OCI-LY1 (cell line): ENCODE data around the gene RANBP17.

Experiments
- H2AFZ ChIP-seq: fragments of 200-600 bp; sonication (generic), shearing (Covaris generic); 2 replicates; pipeline ENCODE4 v1.6.0; 2014; ENCODE audit warnings: antibody characterized with exemption, mild to moderate bottlenecking, low read length
- H3F3A ChIP-seq: fragments of 200-600 bp; sonication (generic), shearing (Covaris generic); 2 replicates; pipeline ENCODE4 v1.6.0; 2014; ENCODE audit warnings: mild to moderate bottlenecking, antibody characterized with exemption, low read length, moderate library complexity; ENCODE audit not compliant: insufficient read depth
- H3K27ac ChIP-seq: fragments of 200-600 bp; sonication (generic); 2 replicates; pipeline ENCODE4 v1.5.1; 2014; ENCODE audit warnings: low read length, mixed run types, mild to moderate bottlenecking, low read depth; ENCODE audit not compliant: poor library complexity, severe bottlenecking
- H3K27me3 ChIP-seq: fragments of 200-600 bp; sonication (generic); 2 replicates; pipeline ENCODE4 v1.6.0; 2014; ENCODE audit warnings: antibody characterized with exemption, mild to moderate bottlenecking, low read length, moderate library complexity; ENCODE audit not compliant: insufficient read depth
- H3K36me3 ChIP-seq: fragments of 200-600 bp; sonication (generic); 2 replicates; pipeline ENCODE4 v1.6.1; 2014; ENCODE audit warnings: mild to moderate bottlenecking, antibody characterized with exemption, low read length, moderate library complexity, mixed read lengths; ENCODE audit not compliant: insufficient read depth
- H3K4me1 ChIP-seq: fragments of 200-600 bp; sonication (generic); 2 replicates; pipeline ENCODE4 v1.5.1; 2014; ENCODE audit warnings: mild to moderate bottlenecking, low read length, moderate library complexity; ENCODE audit not compliant: insufficient read depth, severe bottlenecking
- H3K4me2 ChIP-seq: fragments of 200-600 bp; sonication (generic), shearing (Covaris generic); 2 replicates; pipeline ENCODE4 v1.6.1; 2014; ENCODE audit warnings: low read length
- H3K4me3 ChIP-seq: fragments of 200-600 bp; sonication (generic); 2 replicates; pipeline ENCODE4 v1.5.1; 2014; ENCODE audit warnings: low read length, low read depth, mild to moderate bottlenecking, mixed read lengths; ENCODE audit not compliant: poor library complexity, severe bottlenecking
- H3K79me2 ChIP-seq: fragments of 200-600 bp; shearing (Covaris generic); 2 replicates; pipeline ENCODE4 v1.6.1; 2016; ENCODE audit warnings: mixed run types, low read length, mixed read lengths; ENCODE audit not compliant: insufficient read depth
- H3K9ac ChIP-seq: fragments of 200-600 bp; sonication (generic), shearing (Covaris generic); 2 replicates; pipeline ENCODE4 v1.6.1; 2014; ENCODE audit warnings: mild to moderate bottlenecking, low read length, mixed read lengths
- H3K9me2 ChIP-seq: fragments of 200-600 bp; sonication (generic), shearing (Covaris generic); 2 replicates; pipeline ENCODE4 v1.6.1; 2014; ENCODE audit warnings: low read depth, mild to moderate bottlenecking, low read length, mixed read lengths
- H3K9me3 ChIP-seq: fragments of 200-600 bp; shearing (Covaris generic); 2 replicates; pipeline ENCODE4 v1.6.1; 2014; ENCODE audit warnings: low read length, mixed read lengths
- H4K20me1 ChIP-seq: fragments of 200-600 bp; sonication (generic), shearing (Covaris generic); 2 replicates; pipeline ENCODE4 v1.6.0; 2016; ENCODE audit warnings: mild to moderate bottlenecking, low read length; ENCODE audit not compliant: insufficient read depth
- CTCF ChIP-seq: fragments of 200-600 bp; sonication (generic), shearing (Covaris generic); IDR thresholded peaks from 2 replicates; pipeline ENCODE4 v1.5.1; 2017; ENCODE audit warnings: mild to moderate bottlenecking, antibody characterized with exemption, low read length, moderate library complexity, mixed read lengths
- EZH2 ChIP-seq: fragments of 200-600 bp; sonication (generic), shearing (Covaris generic); IDR thresholded peaks from 2 replicates; pipeline ENCODE4 v1.8.0; 2017; ENCODE audit warnings: borderline replicate concordance, mixed run types, mild to moderate bottlenecking, antibody characterized with exemption, low read length, moderate library complexity, mixed read lengths

Gene RANBP17

GRCh38 chr5:171323806-171324632 is 462.2 kb downstream of the RANBP17 start:
- Histone ChIP-seq H3K79me2 (no peaks in the 10 kb centered on the region), H4K20me1 (no peaks in the 10 kb centered on the region), H3K27me3 (no peaks in the 10 kb centered on the region; the same call in 1 of the 2 replicates), H3K9me2 (no peaks in the 10 kb centered on the region), H3K27ac (no peak overlapping the region), H3K4me1 (no peaks in the 10 kb centered on the region), H3K4me2 (no peak overlapping the region), H3K9me3 (no peaks in the 10 kb centered on the region), H3K9ac (no peak overlapping the region), H3K4me3 (no peak overlapping the region), H3F3A (no peaks in the 10 kb centered on the region), H2AFZ (no peak overlapping the region), H3K36me3 (no peaks in the 10 kb centered on the region)
- TF ChIP-seq CTCF (no peak), EZH2 (no peak)

- H3K36me3 ChIP-seq = no peaks in the 10 kb centered on the region
- TF ChIP-seq CTCF = no peak
- TF ChIP-seq EZH2 = no peak
Measured at GRCh38 chr5:171330021-171330420, 468.2 kb downstream of the RANBP17 start.

GRCh38 chr5:171335616-171336015 is 473.8 kb downstream of the RANBP17 start:
- Histone ChIP-seq H3K9me2 (no peaks in the 10 kb centered on the region), H4K20me1 (no peaks in the 10 kb centered on the region), H3K79me2 (no peaks in the 10 kb centered on the region), H3K36me3 (no peaks in the 10 kb centered on the region), H2AFZ (no peak overlapping the region), H3K27ac (no peak overlapping the region), H3K4me3 (no peak overlapping the region), H3K27me3 (no peaks in the 10 kb centered on the region), H3F3A (no peaks in the 10 kb centered on the region), H3K4me2 (no peak overlapping the region), H3K9me3 (no peaks in the 10 kb centered on the region), H3K4me1 (no peaks in the 10 kb centered on the region), H3K9ac (no peak overlapping the region)
- TF ChIP-seq EZH2 (no peak), CTCF (no peak)

More at GRCh38 chr5:171330021-171330420, 468.2 kb downstream of the RANBP17 start:
- H4K20me1 ChIP-seq = no peaks in the 10 kb centered on the region
- H3K9me2 ChIP-seq = no peaks in the 10 kb centered on the region
- H2AFZ ChIP-seq = no peak overlapping the region
- H3K9me3 ChIP-seq = no peaks in the 10 kb centered on the region
- H3K4me3 ChIP-seq = no peak overlapping the region
- no peak overlapping the region for H3K4me2 ChIP-seq
- no peak overlapping the region for H3K9ac ChIP-seq
- no peak overlapping the region for H3K27ac ChIP-seq
- H3K79me2 ChIP-seq = no peaks in the 10 kb centered on the region
- no peaks in the 10 kb centered on the region for H3F3A ChIP-seq
- H3K27me3 ChIP-seq = no peaks in the 10 kb centered on the region; the same call in 1 of the 2 replicates
- no peaks in the 10 kb centered on the region for H3K4me1 ChIP-seq
